Stimulated activated CD4-positive, alpha-beta T cell treated with anti-CD3 and anti-CD28 coated beads, Interleukin-1b, Interleukin-23, amount 100 ng/mL, for 48 hours (primary cell): ENCODE measurements around the gene KRT13.

ENCODE experiments used
- DNase-seq: peaks from one replicate; pipeline ENCODE4 v3.0.0-alpha.2; 2020

KRT13 gene

DNA sequence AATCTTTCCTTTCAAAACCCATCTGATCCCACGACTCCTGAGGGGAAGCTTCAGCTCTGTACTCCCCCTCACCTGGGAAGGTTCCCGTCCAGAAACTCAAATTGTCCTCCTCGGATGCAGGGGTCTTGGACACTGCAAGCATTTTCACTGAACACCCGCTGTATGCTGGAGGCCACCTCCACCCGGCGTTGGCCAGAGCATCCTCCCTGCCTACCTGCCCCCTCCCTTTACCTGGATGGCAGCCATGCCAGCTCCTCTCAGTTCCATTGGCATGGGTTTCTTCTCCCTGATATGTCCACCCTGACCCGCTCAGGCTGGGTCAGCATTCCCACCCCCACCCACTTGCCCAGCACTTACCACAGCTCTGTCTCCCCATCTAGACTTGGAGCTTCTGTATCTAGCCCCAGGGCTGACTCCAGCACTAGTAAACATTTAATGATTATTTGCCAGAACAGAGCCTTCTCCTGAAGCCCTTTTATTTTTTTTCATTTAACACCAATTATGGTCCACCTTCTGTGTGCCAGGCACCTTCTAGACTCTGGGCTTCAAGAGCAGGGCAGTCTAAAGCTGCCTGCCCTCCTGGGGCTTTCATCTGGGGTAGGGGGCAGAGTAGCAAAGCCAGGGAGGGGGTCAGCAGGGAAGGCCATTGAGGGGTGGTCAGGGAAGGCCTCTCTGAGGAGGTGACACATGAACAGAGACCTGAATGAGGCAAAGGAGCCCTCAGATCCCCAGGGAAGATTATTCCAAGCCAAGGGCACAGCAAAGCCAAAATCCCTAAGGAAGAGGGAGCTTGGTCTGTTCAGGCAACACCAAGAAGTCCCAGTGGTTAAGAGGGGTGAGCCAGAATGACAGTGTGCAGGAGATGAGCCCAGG, 31.6 kb upstream of the KRT13 start:
- no peak for DNase-seq

DNA sequence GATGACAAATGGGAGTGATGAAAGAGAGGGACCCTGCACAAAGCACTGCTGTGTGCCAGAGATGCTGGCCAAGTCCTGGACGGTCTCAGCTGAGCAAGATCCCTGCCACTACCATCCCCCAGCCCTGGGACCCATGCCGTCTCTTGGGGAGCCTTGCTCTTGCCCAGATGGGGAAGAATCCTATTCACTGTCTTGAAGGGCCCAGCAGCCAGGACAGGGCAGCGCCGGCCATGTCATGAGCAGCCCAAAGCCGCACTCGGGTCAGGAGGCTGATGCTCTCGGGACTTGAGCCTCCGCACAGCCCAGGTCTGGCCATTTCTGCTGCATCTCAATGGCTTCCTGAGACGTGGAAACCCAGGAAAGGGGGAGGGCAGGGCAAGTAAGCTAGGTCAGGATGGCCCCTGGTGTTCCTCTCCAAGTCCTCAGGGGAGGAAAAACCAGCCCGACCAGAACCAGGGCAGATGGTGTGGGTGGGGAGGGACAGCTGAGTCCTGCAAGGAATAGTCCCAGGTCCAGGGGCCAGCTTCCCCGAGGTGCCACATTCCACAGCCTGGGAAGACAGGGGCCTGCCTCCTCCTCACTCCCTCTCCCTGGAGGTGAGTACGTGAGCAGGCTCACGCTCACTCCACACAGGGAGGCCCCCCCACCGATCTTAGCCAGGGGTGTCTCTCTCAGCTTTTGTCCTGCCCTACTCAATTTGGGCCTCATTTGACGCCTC, 30.5 kb upstream of the KRT13 start:
- no peak for DNase-seq

DNA sequence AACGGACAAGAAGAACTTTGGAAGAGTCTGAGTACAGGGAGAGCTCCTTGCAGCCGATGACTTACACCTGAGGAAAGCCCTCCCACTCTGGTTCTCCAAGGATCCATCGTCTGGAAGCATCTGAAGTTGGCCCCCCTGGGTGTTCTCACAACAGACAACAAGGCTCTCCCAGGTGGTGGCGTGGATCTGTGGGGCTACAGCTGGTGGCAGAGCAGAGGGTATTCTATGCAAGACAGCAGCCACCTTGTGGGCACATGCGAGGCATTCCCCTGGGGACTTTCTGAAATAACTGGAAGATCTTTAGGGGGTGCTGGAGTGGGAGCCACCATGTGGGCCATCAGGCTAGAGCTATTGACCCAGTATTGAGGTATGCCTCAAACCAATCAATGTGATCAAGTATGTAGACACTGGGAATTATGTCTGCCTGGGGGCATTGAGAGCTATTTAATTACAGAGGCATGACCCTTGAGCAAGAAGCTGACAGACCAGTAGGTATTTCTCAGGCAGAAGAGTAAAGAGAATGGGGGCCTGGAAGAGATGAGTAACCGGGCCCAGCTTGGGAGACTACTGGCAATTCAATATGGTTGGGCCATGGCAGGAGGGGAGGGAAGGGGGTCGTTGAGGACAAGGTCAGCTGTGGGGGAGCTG, 29.6 kb upstream of the KRT13 start:
- no peak for DNase-seq

DNA sequence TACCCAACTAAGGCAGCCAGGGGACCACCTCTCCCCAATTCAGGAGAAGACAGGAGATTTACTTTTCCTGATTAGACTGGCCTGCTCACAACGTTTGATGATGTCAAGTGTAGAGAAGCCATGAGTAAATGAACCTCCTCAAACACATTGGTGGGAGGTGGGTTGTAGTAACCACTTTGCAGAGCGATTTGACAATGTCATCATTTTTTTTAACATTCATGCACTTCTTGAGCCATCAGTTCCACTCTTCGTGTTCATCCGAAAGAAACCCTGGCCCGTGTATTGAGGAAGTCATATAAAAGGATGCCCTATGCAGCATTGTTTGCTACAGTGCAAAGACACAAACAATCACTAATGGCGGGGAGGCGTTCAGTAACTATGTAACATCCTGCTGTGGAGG, 28.2 kb upstream of the KRT13 start:
- no peak for DNase-seq

GRCh38 chr17:41532947-41533570, 27.6 kb upstream of the KRT13 start:
- no peak for DNase-seq

DNA sequence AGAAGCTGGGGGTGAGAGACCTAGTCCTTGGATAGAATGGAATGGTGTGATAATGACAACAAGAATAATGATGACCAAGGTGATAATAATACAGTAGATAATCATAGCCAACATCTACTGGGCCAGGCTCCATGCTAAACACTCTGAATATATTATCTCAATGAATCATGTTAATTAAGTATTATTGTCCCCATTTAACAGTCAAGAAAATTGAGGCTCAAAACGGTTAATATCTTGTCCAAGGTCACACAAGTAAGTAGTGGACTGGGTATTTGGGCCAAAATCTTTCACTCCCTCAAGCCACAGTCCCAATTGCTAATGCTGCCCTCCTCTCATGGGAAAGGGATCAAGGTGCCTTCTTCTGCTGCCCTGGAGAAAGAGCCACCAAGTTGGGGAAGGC, 26.6 kb upstream of the KRT13 start:
- DNase-seq: no peak

- DNase-seq: no peak
Measured at GRCh38 chr17:41530062-41531048, 24.9 kb upstream of the KRT13 start.

DNA sequence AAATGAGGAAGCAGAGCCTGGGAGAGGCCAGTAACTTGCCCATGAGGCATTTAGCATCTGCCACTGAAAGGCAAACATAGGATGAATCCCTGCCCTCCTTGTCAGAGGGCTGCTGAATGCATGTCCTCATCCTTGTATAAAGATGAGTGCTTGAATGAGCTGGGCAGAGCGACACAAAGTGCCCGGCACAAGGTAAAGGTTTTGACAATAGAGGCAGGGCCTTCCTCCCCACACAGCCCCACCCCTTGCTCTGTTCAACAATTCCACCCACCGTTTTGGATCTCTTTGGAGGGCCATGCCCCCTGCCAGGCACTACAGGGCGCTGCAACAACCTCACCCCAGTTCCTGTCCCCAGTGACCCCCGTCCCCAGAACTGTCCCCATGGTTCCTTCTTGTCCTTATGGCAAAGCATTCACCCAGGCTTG, 24.1 kb upstream of the KRT13 start:
- no peak for DNase-seq

DNA sequence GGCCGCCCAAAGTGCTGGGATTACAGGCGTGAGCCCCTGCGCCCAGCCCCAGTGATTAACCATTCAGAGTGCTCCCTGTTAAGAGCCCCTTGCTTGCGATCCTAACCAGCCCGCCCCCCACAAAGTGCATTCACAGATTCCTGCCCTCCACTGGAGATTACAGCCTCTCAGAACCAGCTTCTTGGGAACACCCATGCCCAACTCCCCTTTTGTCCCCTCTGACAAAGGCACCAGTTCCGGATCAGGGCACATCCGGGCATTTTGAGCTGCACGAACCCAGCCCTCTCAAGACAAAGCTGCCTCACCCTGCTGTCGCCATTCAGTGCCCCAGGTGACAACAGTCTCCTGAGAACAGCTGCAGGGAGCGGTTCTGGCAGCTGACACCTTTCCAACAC, 23.5 kb upstream of the KRT13 start:
- no peak for DNase-seq

- DNase-seq: no peak
Measured at GRCh38 chr17:41527063-41528023, 21.9 kb upstream of the KRT13 start.

- no peak for DNase-seq
Measured at GRCh38 chr17:41524261-41524660, 18.8 kb upstream of the KRT13 start.

GRCh38 chr17:41523787-41524186, 18.4 kb upstream of the KRT13 start:
- DNase-seq: no peak

DNA sequence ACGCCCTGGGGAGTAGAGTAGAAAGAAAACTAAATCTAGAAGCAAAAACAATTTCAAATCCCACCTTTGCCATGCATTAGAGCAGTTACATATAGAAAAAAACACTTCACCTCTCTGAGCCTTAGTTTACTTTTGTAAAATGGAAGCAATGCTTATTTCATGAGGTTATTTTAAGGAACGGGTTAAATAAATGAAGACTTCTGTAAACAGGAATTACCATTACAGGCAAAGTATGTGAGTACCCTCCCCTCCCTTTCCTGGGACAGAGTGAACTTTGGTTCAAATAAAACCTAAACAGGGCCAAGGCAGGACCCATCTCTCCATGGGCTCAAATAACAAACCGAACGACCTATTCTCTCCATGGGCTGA, 17.8 kb upstream of the KRT13 start:
- DNase-seq: no peak

DNA sequence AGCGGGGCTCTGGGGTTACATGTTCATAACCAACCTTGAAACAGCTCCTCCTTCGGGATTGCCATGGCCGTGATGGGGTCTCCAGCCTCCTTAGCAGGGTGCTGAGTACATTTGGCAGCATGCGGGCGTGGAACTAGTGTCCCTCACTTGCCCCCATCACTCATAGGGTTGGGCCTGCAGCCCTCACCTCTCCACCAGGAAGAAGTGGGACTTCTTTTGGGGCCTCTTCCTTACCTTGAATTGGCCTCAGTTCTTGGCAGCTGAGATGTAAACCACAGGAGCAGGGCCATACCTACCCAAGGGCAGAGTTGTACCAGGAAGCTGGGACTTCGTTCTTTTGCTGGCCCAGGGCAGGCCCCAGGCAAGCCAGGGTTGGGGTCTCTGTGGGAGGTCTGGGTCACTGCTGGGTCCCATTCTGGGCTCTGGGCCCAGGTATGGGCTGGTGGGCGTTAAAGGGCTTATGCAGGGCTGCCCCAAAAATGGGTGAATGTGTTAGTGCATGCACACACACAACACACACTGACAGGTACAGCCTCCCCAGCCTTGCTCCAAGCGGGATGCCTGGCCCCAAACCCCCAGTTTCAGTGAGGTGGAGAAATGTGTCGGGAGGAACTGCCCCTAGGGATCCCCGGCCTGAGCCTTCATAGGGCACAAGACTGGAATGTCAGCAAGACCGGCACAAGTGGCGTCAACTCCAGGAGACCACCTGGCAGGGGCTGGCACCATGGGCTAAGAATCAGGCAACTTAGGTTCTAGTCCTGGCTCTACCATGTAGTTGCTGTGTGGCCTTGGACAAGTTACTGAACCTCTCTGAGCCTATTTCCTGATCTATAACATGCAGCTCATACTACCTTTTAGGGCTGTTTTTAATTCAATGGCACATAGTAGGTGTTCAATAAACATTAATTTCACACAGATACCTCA, 17.2 kb upstream of the KRT13 start:
- no peak for DNase-seq

- DNase-seq: no peak
Measured at GRCh38 chr17:41521574-41522261, 16.3 kb upstream of the KRT13 start.

- no peak for DNase-seq
Measured at GRCh38 chr17:41520821-41521521, 15.6 kb upstream of the KRT13 start.

GRCh38 chr17:41519501-41520224, 14.3 kb upstream of the KRT13 start:
- DNase-seq: no peak
